ENCODE results near the gene CERS6.

DNA sequence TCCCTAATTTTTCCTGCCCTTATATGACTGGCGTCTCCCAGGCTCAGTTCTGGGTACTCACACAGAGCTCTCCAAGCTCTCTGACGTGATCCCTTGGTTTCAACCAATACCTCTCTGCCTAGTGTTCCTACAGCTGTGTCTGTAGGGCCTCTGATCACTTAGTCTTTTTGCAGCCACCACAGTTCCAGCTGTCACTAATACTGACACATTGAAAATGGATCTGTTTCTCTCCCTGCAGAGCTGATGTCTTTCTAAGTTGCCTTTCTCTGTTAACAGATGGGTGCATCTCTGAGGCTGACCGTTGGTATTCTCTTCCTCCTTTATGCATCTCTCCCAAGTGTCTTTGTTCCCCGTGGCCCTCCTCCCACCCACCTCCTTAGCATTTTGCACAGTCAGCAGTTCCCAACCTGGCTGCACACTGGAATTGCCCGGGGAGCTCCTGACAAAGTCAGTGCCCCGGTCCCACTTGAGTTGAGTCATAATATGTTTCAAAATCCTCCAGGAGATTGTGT lies 62.5 kb downstream of the CERS6 start:
- TF ChIP-seq, protein P1, sequence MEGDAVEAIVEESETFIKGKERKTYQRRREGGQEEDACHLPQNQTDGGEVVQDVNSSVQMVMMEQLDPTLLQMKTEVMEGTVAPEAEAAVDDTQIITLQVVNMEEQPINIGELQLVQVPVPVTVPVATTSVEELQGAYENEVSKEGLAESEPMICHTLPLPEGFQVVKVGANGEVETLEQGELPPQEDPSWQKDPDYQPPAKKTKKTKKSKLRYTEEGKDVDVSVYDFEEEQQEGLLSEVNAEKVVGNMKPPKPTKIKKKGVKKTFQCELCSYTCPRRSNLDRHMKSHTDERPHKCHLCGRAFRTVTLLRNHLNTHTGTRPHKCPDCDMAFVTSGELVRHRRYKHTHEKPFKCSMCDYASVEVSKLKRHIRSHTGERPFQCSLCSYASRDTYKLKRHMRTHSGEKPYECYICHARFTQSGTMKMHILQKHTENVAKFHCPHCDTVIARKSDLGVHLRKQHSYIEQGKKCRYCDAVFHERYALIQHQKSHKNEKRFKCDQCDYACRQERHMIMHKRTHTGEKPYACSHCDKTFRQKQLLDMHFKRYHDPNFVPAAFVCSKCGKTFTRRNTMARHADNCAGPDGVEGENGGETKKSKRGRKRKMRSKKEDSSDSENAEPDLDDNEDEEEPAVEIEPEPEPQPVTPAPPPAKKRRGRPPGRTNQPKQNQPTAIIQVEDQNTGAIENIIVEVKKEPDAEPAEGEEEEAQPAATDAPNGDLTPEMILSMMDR (conservative IDR thresholded peaks at IDR 0.05 in 1 of 2, IDR thresholded peaks at IDR 0.05 in 1 of 2; ENCODE audit: extremely low read depth in 1 of 2, insufficient read depth in 1 of 2, low read depth in 1 of 2, low read length in 2 of 2), result no peak
- no peak for TF ChIP-seq EZH2 (IDR thresholded peaks at IDR 0.05; ENCODE audit: borderline replicate concordance, low read length)

Data from mammary epithelial cell (primary cell).